ENCODE data around the gene WNT16.

Gene WNT16

DNA sequence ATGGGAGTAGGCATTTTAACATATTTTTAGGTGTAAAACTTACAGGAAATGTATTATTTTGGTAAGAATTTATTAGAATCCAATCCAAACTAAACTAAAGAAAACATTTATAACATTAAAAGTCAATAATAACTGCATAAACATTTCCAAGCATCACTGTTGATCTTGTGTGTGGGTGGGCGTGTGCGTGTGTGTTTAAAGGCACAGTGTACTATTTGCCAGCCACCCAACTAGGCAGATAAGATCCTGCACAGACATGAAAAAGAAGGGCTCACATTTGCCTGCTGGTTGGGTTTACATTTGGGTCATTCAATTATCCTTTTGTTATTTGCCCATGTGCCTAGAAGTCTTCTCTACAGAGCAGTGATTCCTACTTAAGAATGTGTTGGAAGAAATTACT lies 31.0 kb upstream of the WNT16 start:
- H3K4me3 ChIP-seq (ENCODE audit: low read length), result no peak overlapping the region
- no peaks in the 10 kb centered on the region for H3K27me3 ChIP-seq (ENCODE audit: control insufficient read depth, insufficient read depth, low read length)
- H3K4me1 ChIP-seq (ENCODE audit: control insufficient read depth, insufficient read depth, low read length), result no peaks in the 10 kb centered on the region
- no peak overlapping the region for H3K9ac ChIP-seq (ENCODE audit: low read length)
- H3K9me3 ChIP-seq (ENCODE audit: control insufficient read depth, low read length), result no peaks in the 10 kb centered on the region
- H3K36me3 ChIP-seq (ENCODE audit: control insufficient read depth, insufficient read depth, low read length), result no peaks in the 10 kb centered on the region

DNA sequence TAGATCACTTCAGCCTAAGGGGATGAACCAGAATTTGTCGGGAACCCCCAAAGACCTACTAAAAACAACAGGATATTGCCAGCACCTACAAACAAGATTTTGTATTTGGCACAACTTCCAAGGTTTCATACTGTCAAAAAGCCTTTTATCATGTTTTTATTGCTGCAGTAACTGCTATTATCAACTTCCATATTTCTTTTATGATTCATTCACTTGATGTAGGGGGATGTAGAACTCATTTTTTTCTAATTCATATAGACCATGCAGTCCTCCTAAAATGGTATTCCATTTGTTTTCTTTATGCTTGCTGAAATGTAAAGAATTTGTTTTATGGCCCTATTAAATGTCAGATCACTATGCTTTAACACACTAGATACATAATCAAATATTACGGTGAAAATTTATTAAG lies 30.0 kb upstream of the WNT16 start:
- no peaks in the 10 kb centered on the region for H3K27me3 ChIP-seq (ENCODE audit: control insufficient read depth, insufficient read depth, low read length)
- H3K36me3 ChIP-seq (ENCODE audit: control insufficient read depth, insufficient read depth, low read length), result no peaks in the 10 kb centered on the region
- no peak overlapping the region for H3K4me3 ChIP-seq (ENCODE audit: low read length)
- no peaks in the 10 kb centered on the region for H3K4me1 ChIP-seq (ENCODE audit: control insufficient read depth, insufficient read depth, low read length)
- no peaks in the 10 kb centered on the region for H3K9me3 ChIP-seq (ENCODE audit: control insufficient read depth, low read length)
- H3K9ac ChIP-seq (ENCODE audit: low read length), result no peak overlapping the region

DNA sequence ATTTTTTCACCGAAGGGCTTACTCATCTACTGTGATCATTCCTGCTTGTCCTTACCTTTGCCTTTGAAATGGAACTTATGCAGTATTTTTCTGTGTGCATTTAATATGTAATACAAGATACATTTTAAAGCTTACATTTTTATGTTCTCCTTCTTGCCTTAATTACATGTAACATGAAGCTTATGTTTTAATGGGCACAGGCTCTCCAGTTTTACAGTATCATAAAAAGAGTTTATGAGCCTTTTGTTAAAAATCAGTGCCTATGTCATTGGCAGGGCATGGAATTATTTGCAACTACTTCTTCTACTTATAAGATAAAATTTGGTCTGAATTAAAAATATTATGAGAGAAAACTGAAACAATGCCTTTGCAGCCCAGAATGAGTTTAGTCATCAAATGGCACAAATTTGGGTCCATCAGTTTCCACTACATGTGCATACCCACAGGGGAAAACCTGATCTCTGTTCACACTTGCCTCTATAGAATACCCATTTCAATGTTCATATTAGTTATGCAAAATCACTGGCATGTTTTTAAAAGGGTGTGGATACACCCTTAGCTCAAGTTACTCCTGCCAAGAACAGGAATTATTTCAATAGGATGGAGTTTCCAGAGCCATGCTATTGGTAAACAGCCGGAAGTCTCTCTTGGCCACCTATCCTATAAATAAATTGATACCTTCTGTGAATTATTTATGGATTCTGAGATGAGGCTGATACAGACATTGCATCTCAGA lies 27.9 kb upstream of the WNT16 start:
- no peaks in the 10 kb centered on the region for H3K4me1 ChIP-seq (ENCODE audit: control insufficient read depth, insufficient read depth, low read length)
- H3K36me3 ChIP-seq (ENCODE audit: control insufficient read depth, insufficient read depth, low read length), result no peaks in the 10 kb centered on the region
- no peaks in the 10 kb centered on the region for H3K27me3 ChIP-seq (ENCODE audit: control insufficient read depth, insufficient read depth, low read length)
- H3K9me3 ChIP-seq (ENCODE audit: control insufficient read depth, low read length), result no peaks in the 10 kb centered on the region
- H3K4me3 ChIP-seq (ENCODE audit: low read length), result no peak overlapping the region
- no peak overlapping the region for H3K9ac ChIP-seq (ENCODE audit: low read length)

DNA sequence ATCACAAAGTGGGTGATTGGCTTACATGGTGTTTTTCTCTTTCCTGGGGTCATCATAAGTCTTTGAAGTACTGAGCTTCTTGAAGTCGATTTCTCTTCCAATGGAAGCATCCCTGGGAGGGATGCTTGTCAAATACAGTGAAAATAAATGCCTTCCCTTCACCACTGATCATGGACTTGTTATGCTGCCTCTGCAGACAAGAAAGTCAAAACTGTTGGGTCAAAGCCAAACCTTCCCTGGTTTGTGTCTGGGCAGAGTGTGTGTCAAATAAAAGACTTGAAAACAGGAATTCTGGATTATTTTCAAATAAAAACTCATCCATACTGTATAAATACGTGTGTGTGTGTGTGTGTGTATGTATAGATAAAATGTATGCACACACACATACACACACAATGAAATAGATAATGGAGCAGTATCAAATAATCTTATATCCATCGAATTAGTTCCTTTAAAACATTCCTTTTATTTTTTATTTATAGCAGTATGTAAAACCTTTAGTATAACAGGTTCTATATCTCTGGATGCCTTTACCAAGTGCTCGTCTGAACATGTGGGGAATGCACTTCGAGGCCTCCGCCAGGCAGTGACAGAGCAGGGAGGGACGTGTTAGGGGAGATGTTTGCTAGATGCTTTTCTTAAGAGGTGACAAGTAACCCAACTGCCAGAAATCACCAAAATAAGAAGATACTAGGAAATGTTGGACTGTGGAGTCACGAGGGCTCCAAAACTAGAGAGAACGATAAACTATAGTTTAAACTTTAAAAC lies 27.2 kb upstream of the WNT16 start:
- Histone ChIP-seq H3K27me3 (ENCODE audit: control insufficient read depth, insufficient read depth, low read length) (no peaks in the 10 kb centered on the region), H3K36me3 (ENCODE audit: control insufficient read depth, insufficient read depth, low read length) (no peaks in the 10 kb centered on the region)

DNA sequence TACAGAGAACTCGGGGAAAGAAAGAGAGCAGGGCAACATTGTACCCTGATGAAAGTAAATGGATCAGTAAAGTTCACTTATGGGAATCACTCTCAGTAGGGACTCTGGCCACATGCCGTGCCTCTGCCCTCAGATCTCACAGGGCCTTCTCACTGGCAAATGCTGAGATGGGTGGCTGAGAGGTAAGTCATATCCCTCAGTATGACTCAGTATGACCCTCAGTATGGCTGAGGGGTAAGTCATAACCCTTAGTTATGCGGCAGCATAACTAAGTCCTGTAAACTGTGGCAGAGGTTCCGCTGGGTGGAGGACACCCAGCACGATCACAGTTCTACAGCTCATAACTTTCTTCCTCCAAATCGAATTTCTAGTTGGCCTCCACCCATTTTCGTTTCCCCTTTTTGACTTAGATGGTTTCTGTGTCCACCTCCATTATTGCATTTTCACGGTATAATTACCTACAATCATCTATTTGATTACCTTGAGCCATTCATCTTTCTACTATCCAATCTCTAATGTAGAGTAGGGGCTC lies 26.5 kb upstream of the WNT16 start:
- H3K4me1 ChIP-seq (ENCODE audit: control insufficient read depth, insufficient read depth, low read length), result no peaks in the 10 kb centered on the region
- no peak overlapping the region for H3K9ac ChIP-seq (ENCODE audit: low read length)
- H3K27me3 ChIP-seq (ENCODE audit: control insufficient read depth, insufficient read depth, low read length), result no peaks in the 10 kb centered on the region
- H3K4me3 ChIP-seq (ENCODE audit: low read length), result no peak overlapping the region
- no peaks in the 10 kb centered on the region for H3K36me3 ChIP-seq (ENCODE audit: control insufficient read depth, insufficient read depth, low read length)
- no peaks in the 10 kb centered on the region for H3K9me3 ChIP-seq (ENCODE audit: control insufficient read depth, low read length)

More for the DNA sequence above, 27.2 kb upstream of the WNT16 start:
- Histone ChIP-seq H3K9ac (ENCODE audit: low read length) (no peak overlapping the region), H3K4me3 (ENCODE audit: low read length) (no peak overlapping the region), H3K4me1 (ENCODE audit: control insufficient read depth, insufficient read depth, low read length) (no peaks in the 10 kb centered on the region), H3K9me3 (ENCODE audit: control insufficient read depth, low read length) (no peaks in the 10 kb centered on the region)

DNA sequence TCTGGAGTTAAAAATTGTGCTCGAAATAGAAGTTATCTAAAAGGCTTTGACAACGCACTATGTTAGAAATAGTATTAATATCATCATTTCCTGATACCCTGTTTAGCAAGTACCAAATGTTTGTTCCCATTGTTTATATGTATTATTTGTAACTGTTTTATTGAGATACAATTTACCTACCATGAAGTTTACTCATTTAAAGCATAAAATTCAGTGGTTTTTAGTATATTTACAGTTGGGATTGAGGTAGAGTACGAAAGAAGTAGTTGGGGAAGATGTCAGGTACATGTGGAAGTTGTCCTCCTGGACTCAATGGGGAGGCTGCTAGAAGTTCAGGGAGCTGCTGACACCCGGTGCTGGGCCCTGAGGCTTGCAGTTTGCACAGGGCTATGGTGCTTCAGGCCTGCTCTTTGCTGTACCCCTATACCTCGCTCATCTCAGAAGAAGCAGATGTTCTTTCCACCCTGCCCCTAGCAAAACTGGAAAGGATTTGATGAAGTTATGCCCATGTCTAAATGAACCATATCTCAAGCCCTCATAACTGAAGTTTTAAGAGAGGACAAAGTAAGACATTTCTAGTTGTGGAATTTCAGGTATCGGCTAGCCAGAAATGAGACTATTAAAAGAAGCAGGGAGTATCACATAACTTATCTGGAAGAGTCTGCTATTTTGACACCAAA lies 25.2 kb upstream of the WNT16 start:
- Histone ChIP-seq H3K4me3 (ENCODE audit: low read length) (no peak overlapping the region), H3K9ac (ENCODE audit: low read length) (no peak overlapping the region), H3K4me1 (ENCODE audit: control insufficient read depth, insufficient read depth, low read length) (no peaks in the 10 kb centered on the region), H3K27me3 (ENCODE audit: control insufficient read depth, insufficient read depth, low read length) (no peaks in the 10 kb centered on the region), H3K9me3 (ENCODE audit: control insufficient read depth, low read length) (no peaks in the 10 kb centered on the region), H3K36me3 (ENCODE audit: control insufficient read depth, insufficient read depth, low read length) (no peaks in the 10 kb centered on the region)

DNA sequence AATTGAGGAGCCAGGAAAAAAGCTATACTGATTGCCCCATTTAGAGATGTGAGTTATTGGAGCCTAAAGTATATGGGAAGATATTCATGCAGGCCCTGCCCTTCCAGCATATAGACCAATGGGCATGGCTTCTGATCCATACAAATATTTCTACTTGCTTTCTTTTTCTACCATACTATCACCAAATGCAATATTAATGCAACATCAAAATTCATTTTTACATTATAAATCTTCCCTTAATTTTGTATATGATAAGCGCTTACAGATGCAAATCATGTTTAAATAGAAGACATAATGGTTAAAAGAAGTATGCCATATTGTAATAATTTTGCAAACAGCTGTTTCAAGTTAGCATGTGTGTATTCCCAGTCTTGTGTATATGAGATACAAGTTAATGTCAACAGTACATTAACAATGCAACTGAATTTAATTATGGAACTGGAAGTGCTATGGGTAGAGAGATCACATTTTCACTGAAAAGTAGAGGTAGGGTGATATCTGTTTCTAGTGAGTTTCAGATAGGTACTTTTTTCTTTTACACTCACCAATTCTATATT lies 24.6 kb upstream of the WNT16 start:
- no peaks in the 10 kb centered on the region for H3K9me3 ChIP-seq (ENCODE audit: control insufficient read depth, low read length)

DNA sequence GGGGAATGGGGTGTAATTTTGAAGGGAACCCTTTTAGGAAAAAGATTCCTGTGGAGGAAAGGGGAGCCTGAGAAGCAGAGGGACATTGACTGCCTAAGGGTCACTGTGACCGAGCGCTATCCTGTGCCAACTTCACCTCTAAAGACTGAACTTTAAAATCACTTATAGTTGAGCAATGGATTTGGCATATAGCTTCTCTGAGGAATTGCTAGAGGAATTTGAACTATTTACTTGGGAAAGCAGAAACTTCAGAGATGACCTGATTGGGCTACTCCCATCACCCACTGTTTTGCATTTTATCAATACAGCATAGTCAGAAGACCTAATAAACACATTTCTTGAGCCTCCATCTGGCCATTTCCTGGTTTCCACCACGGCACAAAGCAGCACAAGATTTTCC lies 23.7 kb upstream of the WNT16 start:
- no peaks in the 10 kb centered on the region for H3K27me3 ChIP-seq (ENCODE audit: control insufficient read depth, insufficient read depth, low read length)
- H3K9me3 ChIP-seq (ENCODE audit: control insufficient read depth, low read length), result no peaks in the 10 kb centered on the region
- no peak overlapping the region for H3K9ac ChIP-seq (ENCODE audit: low read length)
- no peaks in the 10 kb centered on the region for H3K4me1 ChIP-seq (ENCODE audit: control insufficient read depth, insufficient read depth, low read length)
- H3K4me3 ChIP-seq (ENCODE audit: low read length), result no peak overlapping the region
- no peaks in the 10 kb centered on the region for H3K36me3 ChIP-seq (ENCODE audit: control insufficient read depth, insufficient read depth, low read length)

More for the DNA sequence above, 24.6 kb upstream of the WNT16 start:
- H3K27me3 ChIP-seq (ENCODE audit: control insufficient read depth, insufficient read depth, low read length), result no peaks in the 10 kb centered on the region
- no peaks in the 10 kb centered on the region for H3K36me3 ChIP-seq (ENCODE audit: control insufficient read depth, insufficient read depth, low read length)
- no peak overlapping the region for H3K4me3 ChIP-seq (ENCODE audit: low read length)
- H3K9ac ChIP-seq (ENCODE audit: low read length), result no peak overlapping the region
- H3K4me1 ChIP-seq (ENCODE audit: control insufficient read depth, insufficient read depth, low read length), result no peaks in the 10 kb centered on the region

DNA sequence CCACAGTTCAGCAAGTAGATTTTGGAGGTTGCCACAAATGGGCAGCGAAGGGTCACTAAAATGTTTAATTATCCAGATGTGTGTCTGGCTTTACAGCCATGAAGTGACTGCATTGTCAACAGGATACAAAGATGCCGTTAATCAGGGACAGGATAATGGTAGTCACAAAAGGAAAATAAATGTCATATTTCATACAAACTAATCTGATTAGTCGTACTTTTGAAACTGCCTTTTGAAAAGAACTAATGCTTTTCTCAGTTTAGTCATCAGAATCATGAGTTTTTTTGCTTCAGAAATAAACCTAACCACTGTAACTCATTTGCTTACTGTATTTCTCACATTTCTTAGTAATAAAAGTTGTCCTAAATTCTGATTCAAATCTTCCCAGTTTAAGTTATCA lies 22.2 kb upstream of the WNT16 start:
- Histone ChIP-seq H3K9me3 (ENCODE audit: control insufficient read depth, low read length) (no peaks in the 10 kb centered on the region), H3K9ac (ENCODE audit: low read length) (no peak overlapping the region)

DNA sequence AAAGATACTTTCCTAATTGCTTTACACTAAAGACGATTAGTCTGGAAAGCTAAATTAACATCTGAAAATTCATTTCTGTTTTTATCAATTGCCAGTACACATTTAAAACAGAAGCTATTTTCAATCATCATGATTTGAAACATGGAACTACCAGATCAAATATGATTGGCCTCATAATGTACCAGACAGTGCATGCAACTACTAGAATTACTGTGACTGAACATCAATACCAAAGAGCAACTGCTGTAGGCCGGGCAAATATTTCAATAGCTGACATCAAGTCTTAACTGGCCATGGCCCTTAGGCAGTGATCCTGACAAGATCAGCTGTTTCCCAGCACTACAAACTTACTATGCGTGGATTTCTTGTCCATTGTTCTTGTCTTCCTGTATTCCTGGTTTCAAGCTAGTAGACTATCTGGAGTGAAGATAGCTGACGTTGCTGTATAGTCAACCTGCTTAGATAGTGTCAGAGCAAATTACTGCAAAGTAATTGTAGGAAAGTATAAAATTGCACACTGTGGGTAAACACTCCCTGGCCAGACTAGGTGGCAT lies 21.7 kb upstream of the WNT16 start:
- H3K4me3 ChIP-seq (ENCODE audit: low read length), result no peak overlapping the region
- no peaks in the 10 kb centered on the region for H3K36me3 ChIP-seq (ENCODE audit: control insufficient read depth, insufficient read depth, low read length)
- H3K9me3 ChIP-seq (ENCODE audit: control insufficient read depth, low read length), result no peaks in the 10 kb centered on the region
- no peaks in the 10 kb centered on the region for H3K27me3 ChIP-seq (ENCODE audit: control insufficient read depth, insufficient read depth, low read length)
- H3K9ac ChIP-seq (ENCODE audit: low read length), result no peak overlapping the region
- no peaks in the 10 kb centered on the region for H3K4me1 ChIP-seq (ENCODE audit: control insufficient read depth, insufficient read depth, low read length)

More for the DNA sequence above, 22.2 kb upstream of the WNT16 start:
- Histone ChIP-seq H3K4me1 (ENCODE audit: control insufficient read depth, insufficient read depth, low read length) (no peaks in the 10 kb centered on the region), H3K27me3 (ENCODE audit: control insufficient read depth, insufficient read depth, low read length) (no peaks in the 10 kb centered on the region), H3K4me3 (ENCODE audit: low read length) (no peak overlapping the region), H3K36me3 (ENCODE audit: control insufficient read depth, insufficient read depth, low read length) (no peaks in the 10 kb centered on the region)

DNA sequence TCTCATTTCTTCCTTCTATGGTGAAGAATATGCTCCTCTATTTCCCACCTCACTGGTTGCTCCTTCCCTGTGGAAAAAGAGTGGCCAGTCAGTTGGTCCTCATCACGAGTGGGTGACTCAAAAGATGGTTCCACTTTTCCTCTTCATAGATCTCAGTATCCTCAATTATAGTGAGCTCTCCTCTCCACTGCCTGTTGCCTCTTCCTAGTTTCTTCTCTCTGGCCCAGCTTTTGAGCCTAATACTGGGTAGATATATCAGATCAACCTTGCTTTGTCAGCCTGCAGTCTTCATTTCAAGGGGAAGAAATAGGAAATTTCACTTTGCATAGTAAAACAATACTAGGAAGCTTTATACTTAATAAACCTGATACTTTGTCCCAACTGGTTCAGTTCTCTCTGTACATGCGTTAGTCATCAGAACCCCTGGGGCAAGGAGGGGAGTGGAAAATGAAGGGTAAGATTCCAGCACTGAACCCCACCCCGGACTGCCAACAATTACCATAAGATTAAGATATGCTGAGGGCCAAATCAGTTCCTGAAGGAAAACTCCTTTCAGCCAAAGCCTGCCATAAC lies 15.5 kb upstream of the WNT16 start:
- Histone ChIP-seq H3K9ac (ENCODE audit: low read length) (no peak overlapping the region), H3K4me1 (ENCODE audit: control insufficient read depth, insufficient read depth, low read length) (no peaks in the 10 kb centered on the region), H3K4me3 (ENCODE audit: low read length) (no peak overlapping the region), H3K9me3 (ENCODE audit: control insufficient read depth, low read length) (no peaks in the 10 kb centered on the region), H3K27me3 (ENCODE audit: control insufficient read depth, insufficient read depth, low read length) (no peaks in the 10 kb centered on the region), H3K36me3 (ENCODE audit: control insufficient read depth, insufficient read depth, low read length) (no peaks in the 10 kb centered on the region)

Data from mucosa of stomach (tissue), 1 donor.